MM.1S (cell line): ENCODE results near the gene FAM162A.

Experiments
- DNase-seq: peaks from one replicate; pipeline ENCODE4 v3.0.0-alpha.2; 2015
- H2AFZ ChIP-seq: fragments of 300-600 bp; sonication (generic); 2 replicates; pipeline ENCODE4 v1.6.0; 2016; ENCODE audit warnings: antibody characterized with exemption, low read length
- H3F3A ChIP-seq: fragments of 300-600 bp; sonication (generic); 2 replicates; pipeline ENCODE4 v1.6.1; 2016; ENCODE audit warnings: mild to moderate bottlenecking, antibody characterized with exemption, low read length, moderate library complexity, mixed read lengths; ENCODE audit not compliant: insufficient read depth
- H3K27ac ChIP-seq: fragments of 300-600 bp; sonication (generic); 2 replicates; pipeline ENCODE4 v1.5.1; 2016; ENCODE audit warnings: mild to moderate bottlenecking, low read length
- H3K27me3 ChIP-seq: fragments of 300-600 bp; sonication (generic); replicated peaks from 2 replicates; pipeline ENCODE4 v1.6.0; 2016; ENCODE audit warnings: low read length; ENCODE audit not compliant: insufficient read depth
- H3K36me3 ChIP-seq: fragments of 300-600 bp; sonication (generic); replicated peaks from 2 replicates; pipeline ENCODE4 v1.6.1; 2016; ENCODE audit warnings: mild to moderate bottlenecking, low read length, mixed read lengths; ENCODE audit not compliant: insufficient read depth
- H3K4me1 ChIP-seq: fragments of 300-600 bp; sonication (generic); 2 replicates; pipeline ENCODE4 v1.6.1; 2016; ENCODE audit warnings: low read length, mixed read lengths
- H3K4me2 ChIP-seq: fragments of 300-600 bp; sonication (generic); 2 replicates; pipeline ENCODE4 v1.6.0; 2016; ENCODE audit warnings: low read depth, low read length
- H3K4me3 ChIP-seq: fragments of 300-600 bp; sonication (generic); 2 replicates; pipeline ENCODE4 v1.5.1; 2016; ENCODE audit warnings: low read length, mixed read lengths
- H3K79me2 ChIP-seq: fragments of 300-600 bp; sonication (generic); 2 replicates; pipeline ENCODE4 v1.6.1; 2016; ENCODE audit warnings: mixed run types, low read length, mixed read lengths
- H3K9ac ChIP-seq: fragments of 300-600 bp; sonication (generic); 2 replicates; pipeline ENCODE4 v1.6.1; 2016; ENCODE audit warnings: low read length, mixed read lengths
- H3K9me2 ChIP-seq: fragments of 300-600 bp; sonication (generic); replicated peaks from 2 replicates; pipeline ENCODE4 v1.6.1; 2016; ENCODE audit warnings: mild to moderate bottlenecking, low read length, mixed read lengths; ENCODE audit not compliant: insufficient read depth
- H3K9me3 ChIP-seq: fragments of 300-600 bp; sonication (generic); replicated peaks from 2 replicates; pipeline ENCODE4 v1.6.1; 2016; ENCODE audit warnings: mild to moderate bottlenecking, low read length, mixed read lengths; ENCODE audit not compliant: insufficient read depth
- H4K20me1 ChIP-seq: fragments of 300-600 bp; sonication (generic); 2 replicates; pipeline ENCODE4 v1.6.1; 2016; ENCODE audit warnings: mild to moderate bottlenecking, low read length, moderate library complexity, mixed read lengths; ENCODE audit not compliant: insufficient read depth
- EZH2 ChIP-seq: fragments of 300-600 bp; sonication (generic); optimal IDR thresholded peaks from 2 replicates; pipeline ENCODE3; 2017; ENCODE audit warnings: low read depth, mild to moderate bottlenecking, antibody characterized with exemption, low read length, mixed read lengths
- EZH2phosphoT487 ChIP-seq: fragments of 300-600 bp; sonication (generic); IDR thresholded peaks from 2 replicates; pipeline ENCODE4 v1.6.1; 2018; ENCODE audit warnings: antibody characterized with exemption, low read length
- TF ChIP-seq, protein P1 (sequence below): fragments of 300-600 bp; sonication (generic); IDR thresholded peaks from 2 replicates; pipeline ENCODE4 v1.5.1; 2016; ENCODE audit warnings: antibody characterized with exemption, low read length, mixed read lengths

The FAM162A gene

GRCh38 chr3:122394173-122394572 is 10.2 kb downstream of the FAM162A start:
- H3K9me2 ChIP-seq, result no peaks in the 10 kb centered on the region
- H2AFZ ChIP-seq, result no peak overlapping the region
- H3K9ac ChIP-seq, result no peak overlapping the region
- peaks cover 7% of the 10 kb centered on the region; the same call in 1 of the 2 replicates for H3K79me2 ChIP-seq
- no peak overlapping the region for H3K4me2 ChIP-seq
- DNase-seq, result no peak
- H3K9me3 ChIP-seq, result no peaks in the 10 kb centered on the region
- H4K20me1 ChIP-seq, result no peaks in the 10 kb centered on the region
- H3K27ac ChIP-seq, result no peak overlapping the region
- no peak overlapping the region for H3K4me3 ChIP-seq
- H3K27me3 ChIP-seq, result no peaks in the 10 kb centered on the region
- TF ChIP-seq EZH2phosphoT487 (no peak), EZH2 (no peak)
- TF ChIP-seq, protein P1, sequence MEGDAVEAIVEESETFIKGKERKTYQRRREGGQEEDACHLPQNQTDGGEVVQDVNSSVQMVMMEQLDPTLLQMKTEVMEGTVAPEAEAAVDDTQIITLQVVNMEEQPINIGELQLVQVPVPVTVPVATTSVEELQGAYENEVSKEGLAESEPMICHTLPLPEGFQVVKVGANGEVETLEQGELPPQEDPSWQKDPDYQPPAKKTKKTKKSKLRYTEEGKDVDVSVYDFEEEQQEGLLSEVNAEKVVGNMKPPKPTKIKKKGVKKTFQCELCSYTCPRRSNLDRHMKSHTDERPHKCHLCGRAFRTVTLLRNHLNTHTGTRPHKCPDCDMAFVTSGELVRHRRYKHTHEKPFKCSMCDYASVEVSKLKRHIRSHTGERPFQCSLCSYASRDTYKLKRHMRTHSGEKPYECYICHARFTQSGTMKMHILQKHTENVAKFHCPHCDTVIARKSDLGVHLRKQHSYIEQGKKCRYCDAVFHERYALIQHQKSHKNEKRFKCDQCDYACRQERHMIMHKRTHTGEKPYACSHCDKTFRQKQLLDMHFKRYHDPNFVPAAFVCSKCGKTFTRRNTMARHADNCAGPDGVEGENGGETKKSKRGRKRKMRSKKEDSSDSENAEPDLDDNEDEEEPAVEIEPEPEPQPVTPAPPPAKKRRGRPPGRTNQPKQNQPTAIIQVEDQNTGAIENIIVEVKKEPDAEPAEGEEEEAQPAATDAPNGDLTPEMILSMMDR, result no peak
- H3F3A ChIP-seq, result no peaks in the 10 kb centered on the region
- no peaks in the 10 kb centered on the region for H3K4me1 ChIP-seq
- no peaks in the 10 kb centered on the region for H3K36me3 ChIP-seq

DNA sequence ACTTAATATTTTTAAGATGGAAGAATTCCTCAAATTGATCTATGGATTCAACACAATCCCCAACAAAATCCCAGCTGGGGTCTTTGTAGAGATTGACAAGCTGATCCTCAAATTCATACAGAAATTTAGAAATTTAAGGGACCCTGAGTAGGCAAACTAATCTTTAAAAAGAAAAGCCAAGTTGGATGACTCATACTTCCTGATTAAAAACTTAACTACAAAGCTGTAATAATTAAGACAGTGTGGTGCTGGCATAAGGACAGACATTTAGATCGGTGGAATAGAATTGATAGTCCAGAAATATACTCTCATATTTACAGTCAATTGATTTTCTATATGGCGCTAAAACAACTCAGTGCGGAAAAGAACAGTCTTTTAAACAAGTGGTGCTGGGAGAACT is 11.6 kb downstream of the FAM162A start:
- no peak overlapping the region for H2AFZ ChIP-seq
- H3K27me3 ChIP-seq, result no peaks in the 10 kb centered on the region
- no peaks in the 10 kb centered on the region for H3K36me3 ChIP-seq
- no peak overlapping the region for H3K27ac ChIP-seq
- no peak for DNase-seq
- H3K9me2 ChIP-seq, result no peaks in the 10 kb centered on the region
- peaks cover 2% of the 10 kb centered on the region; the same call in 1 of the 2 replicates for H3K79me2 ChIP-seq
- no peaks in the 10 kb centered on the region for H3K4me1 ChIP-seq
- H3K9me3 ChIP-seq, result no peaks in the 10 kb centered on the region
- TF ChIP-seq EZH2phosphoT487, result no peak
- no peak for TF ChIP-seq EZH2
- TF ChIP-seq, protein P1, result no peak
- no peak overlapping the region for H3K4me3 ChIP-seq
- H4K20me1 ChIP-seq, result no peaks in the 10 kb centered on the region
- no peak overlapping the region for H3K4me2 ChIP-seq
- H3F3A ChIP-seq, result no peaks in the 10 kb centered on the region
- no peak overlapping the region for H3K9ac ChIP-seq

- Histone ChIP-seq H3K9me2 (no peaks in the 10 kb centered on the region), H3F3A (no peaks in the 10 kb centered on the region), H3K4me1 (no peaks in the 10 kb centered on the region), H3K27ac (no peak overlapping the region), H3K27me3 (no peaks in the 10 kb centered on the region), H4K20me1 (no peaks in the 10 kb centered on the region), H3K79me2 (no peaks in the 10 kb centered on the region), H3K9me3 (no peaks in the 10 kb centered on the region), H3K4me2 (no peak overlapping the region), H3K9ac (no peak overlapping the region), H2AFZ (no peak overlapping the region), H3K4me3 (no peak overlapping the region), H3K36me3 (no peaks in the 10 kb centered on the region)
- DNase-seq, result no peak
- no peak for TF ChIP-seq EZH2
- TF ChIP-seq EZH2phosphoT487, result no peak
- TF ChIP-seq, protein P1, result no peak
These were observed 12.5 kb downstream of the FAM162A start for GRCh38 chr3:122396511-122396910.
